ENCODE results near the gene ZMYM2. TPM values are rescaled to one million over a fixed set of nuclear protein-coding genes. Genes with fewer than 3 reads are reported as not detected.

ZMYM2 gene
- total and polyA plus RNA-seq, 2 experiments from 2014 or later = 87.9 to 159 TPM

GRCh38 chr13:20114066-20114610 is 155.6 kb downstream of the ZMYM2 start:
- H3K9me2 ChIP-seq (ENCODE audit: insufficient read depth) = no peaks in the 10 kb centered on the region
- H2AFZ ChIP-seq = no peak overlapping the region
- ATAC-seq (no peak), DNase-seq (ENCODE audit: low spot score) (no peak)
- no peak for TF ChIP-seq CREB1 (CRISPR knock-in tag; IDR thresholded peaks at IDR 0.05; ENCODE audit: low read depth)
- no peak for TF ChIP-seq CTCF (conservative IDR thresholded peaks at IDR 0.05; ENCODE audit: low read depth in 2 of 2)
- TF ChIP-seq EZH2 (IDR thresholded peaks at IDR 0.05; ENCODE audit: low read depth, unreplicated experiment) = no peak
- no peak for TF ChIP-seq STAT1 (IDR thresholded peaks at IDR 0.05; ENCODE audit: unreplicated experiment)
- no peak for TF ChIP-seq REST (IDR thresholded peaks at IDR 0.05; ENCODE audit: unreplicated experiment)
- TF ChIP-seq ZNF114 (CRISPR knock-in tag; IDR thresholded peaks at IDR 0.05) = no peak
- TF ChIP-seq ZNF331 (CRISPR knock-in tag; IDR thresholded peaks at IDR 0.05; ENCODE audit: low read depth) = no peak
- no peak for TF ChIP-seq JUNB (IDR thresholded peaks at IDR 0.05; ENCODE audit: unreplicated experiment)
- TF ChIP-seq NANOG (IDR thresholded peaks at IDR 0.05; ENCODE audit: borderline replicate concordance) = no peak
- no peak for TF ChIP-seq POLR2AphosphoS5 (IDR thresholded peaks at IDR 0.05; ENCODE audit: low read depth)
- no peak for TF ChIP-seq ETS1 (IDR thresholded peaks at IDR 0.05)
- TF ChIP-seq EZH2phosphoT487 (IDR thresholded peaks at IDR 0.05; ENCODE audit: unreplicated experiment) = no peak
- TF ChIP-seq ZNF462 (CRISPR knock-in tag; IDR thresholded peaks at IDR 0.05) = no peak
- no peak overlapping the region for H3K27ac ChIP-seq (ENCODE audit: low read depth)
- no peaks in the 10 kb centered on the region for H3K4me1 ChIP-seq (ENCODE audit: insufficient read depth)
- no peaks in the 10 kb centered on the region; the same call in 2 of the 3 replicates for H3K36me3 Mint-ChIP-seq (ENCODE audit: low read depth)
- no peak overlapping the region for H3K27ac Mint-ChIP-seq
- H3K27me3 Mint-ChIP-seq (ENCODE audit: insufficient read depth, low read depth, poor library complexity) = peaks cover 6% of the 10 kb centered on the region
- no peaks in the 10 kb centered on the region for H3K9me3 Mint-ChIP-seq
- no peaks in the 10 kb centered on the region for H3K27me3 ChIP-seq (ENCODE audit: insufficient read depth)
- H3K79me2 ChIP-seq (replicated peaks; ENCODE audit: insufficient read depth) = no peaks in the 10 kb centered on the region
- H3K4me3 ChIP-seq = no peak overlapping the region
- H3K36me3 ChIP-seq (ENCODE audit: insufficient read depth) = no peaks in the 10 kb centered on the region
- H3F3A ChIP-seq (replicated peaks; ENCODE audit: low read depth) = 0 out of 2 replicates have a peak, but pooled peaks cover 3% of the 10 kb centered on the region
- peaks cover 5% of the 10 kb centered on the region for H3K4me1 Mint-ChIP-seq
- H3K4me2 ChIP-seq = no peak overlapping the region
- no peaks in the 10 kb centered on the region for H4K20me1 ChIP-seq (replicated peaks; ENCODE audit: insufficient read depth)
- H3K4me3 Mint-ChIP-seq = no peak overlapping the region

Measured in GM23338 (cell line).